GM18907 (cell line): ENCODE data around the gene ORC2.
"Not testable (repeated sequence)": the region's sequence is repeated elsewhere in the genome, so short reads cannot be mapped to it uniquely, and the experiment has no call there.

Experiments used
- ATAC-seq: cut with Tn5 transposase; IDR thresholded peaks from one replicate; pipeline ENCODE4 v1.9.1; 2021; ENCODE audit warnings: mild to moderate bottlenecking, moderate library complexity; ENCODE audit not compliant: unreplicated experiment

ORC2 gene

DNA sequence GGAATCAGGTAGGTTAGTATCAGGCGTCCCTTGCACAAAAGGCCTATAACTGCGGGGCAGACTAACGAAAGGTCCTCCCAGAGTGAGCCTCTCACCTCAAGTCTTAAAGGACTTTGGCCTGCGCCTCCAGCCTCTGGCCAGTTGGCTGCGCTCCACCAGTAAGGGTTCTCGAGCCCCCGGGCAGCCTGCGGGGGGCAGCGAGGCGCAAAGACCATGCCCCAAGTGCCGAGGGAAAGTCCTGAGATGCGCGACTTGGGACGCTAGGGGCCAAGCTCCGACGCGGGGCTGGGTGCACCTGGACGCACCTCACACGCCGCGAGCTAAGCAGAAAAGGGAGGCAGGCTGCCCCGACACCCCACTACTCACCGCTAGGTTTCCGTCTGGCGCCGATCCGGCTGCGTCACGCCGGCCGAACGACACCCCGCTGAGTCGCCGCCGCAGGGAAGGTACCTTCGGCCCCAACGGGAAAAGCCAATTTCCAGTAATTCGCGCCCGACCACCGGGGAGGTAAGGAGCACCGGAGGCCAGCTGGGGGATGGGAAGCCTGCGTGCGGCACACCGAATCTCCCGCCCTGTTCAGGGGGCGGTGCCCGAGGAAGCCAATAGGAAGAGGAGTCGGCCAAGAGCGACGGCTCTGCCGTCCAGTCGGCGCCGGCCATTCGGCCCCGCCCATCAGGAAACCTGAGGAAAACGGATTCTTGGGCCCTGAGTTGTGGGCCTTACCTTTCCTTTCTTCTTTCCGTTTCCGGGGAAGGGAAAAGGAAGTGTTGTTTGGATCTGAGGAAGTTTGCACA is at the start of gene ORC2:
Gene ORC2, minus strand, starts transcription at position 537 of the 794 bp plus-strand sequence. CDS start 5,537 bp downstream, outside the sequence.
- peak; percentile 93 for ATAC-seq

DNA sequence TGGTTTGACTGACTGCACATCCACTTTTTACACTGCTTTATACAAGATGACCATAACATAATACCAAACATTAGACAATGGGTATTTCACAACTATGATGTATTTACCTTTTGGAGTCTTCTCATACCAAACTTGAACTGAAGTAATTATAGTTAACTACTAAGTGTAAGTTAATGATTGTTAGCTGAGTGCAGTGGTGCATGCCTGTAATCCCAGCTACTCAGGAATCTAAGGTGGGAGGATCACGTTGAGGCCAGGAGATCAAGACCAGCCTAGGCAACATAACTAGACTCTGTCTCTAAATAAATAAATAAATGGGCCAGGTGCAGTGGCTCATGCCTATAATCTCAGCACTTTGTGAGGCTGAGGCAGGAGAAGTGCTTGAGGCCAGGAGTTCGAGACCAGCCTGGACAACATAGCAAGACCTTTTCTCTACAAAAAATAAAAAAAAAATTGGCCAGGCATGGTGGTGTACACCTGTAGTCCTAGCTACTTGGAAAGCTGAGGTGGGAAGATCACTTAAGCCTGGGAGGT is 44.9 kb upstream of the ORC2 start:
- ATAC-seq, result no peak

DNA sequence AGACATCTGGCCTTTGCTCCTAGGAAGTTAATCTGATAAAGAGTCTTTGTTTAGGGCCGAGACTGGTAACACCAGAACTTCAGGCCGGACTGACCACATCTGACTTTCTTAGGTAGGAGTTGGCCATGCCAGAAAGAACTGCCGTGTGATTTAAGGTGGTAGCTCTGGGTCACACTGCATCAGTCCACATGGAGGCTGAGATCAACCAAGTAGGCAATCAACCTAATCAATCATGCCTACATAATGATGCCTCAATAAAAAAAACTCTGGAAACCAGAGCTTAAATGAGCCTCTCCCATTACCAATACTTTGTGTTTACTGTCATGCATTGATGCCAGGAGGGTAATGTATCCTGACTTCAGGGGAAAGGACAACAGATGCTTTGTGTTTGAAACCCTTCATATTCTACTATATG is 44.1 kb upstream of the ORC2 start:
- no peak for ATAC-seq

GRCh38 chr2:201006704-201007103 is 43.2 kb upstream of the ORC2 start:
- no peak for ATAC-seq

GRCh38 chr2:201004370-201004769 is 40.9 kb upstream of the ORC2 start:
- ATAC-seq, result no peak

GRCh38 chr2:200993097-200993496 is 29.6 kb upstream of the ORC2 start:
- no peak for ATAC-seq

- ATAC-seq, result no peak
Measured at GRCh38 chr2:200987137-200987536, 23.7 kb upstream of the ORC2 start.

DNA sequence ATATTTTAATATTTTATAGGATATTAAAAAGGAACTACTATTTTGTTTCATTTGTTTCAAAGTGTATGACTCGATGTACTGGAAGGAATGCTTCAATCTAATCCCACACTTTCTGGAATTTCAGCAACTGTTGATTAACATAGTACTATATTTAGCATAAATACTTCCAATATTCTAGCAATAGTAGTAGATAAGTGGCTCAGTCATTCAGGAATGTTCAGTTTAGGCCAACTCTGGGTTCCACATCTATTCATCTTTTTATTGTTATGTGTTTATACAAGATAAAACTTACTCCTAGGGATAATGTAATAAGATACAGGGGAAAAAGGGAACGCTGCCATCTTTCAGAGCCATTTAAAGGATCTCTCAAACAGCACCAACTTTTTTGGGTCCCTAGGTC is 22.3 kb upstream of the ORC2 start:
- no peak for ATAC-seq

DNA sequence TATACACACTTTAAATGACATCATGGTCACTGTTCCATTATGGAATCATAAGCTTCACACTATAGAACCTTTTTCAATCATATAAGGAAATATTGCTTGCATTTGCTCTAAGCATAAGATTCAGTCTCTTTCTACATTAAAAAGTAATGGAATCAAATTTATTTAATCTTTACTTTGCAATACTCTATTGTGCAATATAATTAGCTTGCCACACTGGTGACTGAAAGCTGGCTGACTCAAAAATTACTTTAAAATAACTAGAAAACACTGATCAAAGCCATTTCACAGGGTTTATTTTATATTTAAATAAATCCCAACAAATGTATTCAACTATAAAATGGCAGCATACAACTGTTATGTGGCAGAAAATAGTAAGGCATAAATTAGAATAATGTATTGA is 13.2 kb upstream of the ORC2 start:
- ATAC-seq, result no peak

DNA sequence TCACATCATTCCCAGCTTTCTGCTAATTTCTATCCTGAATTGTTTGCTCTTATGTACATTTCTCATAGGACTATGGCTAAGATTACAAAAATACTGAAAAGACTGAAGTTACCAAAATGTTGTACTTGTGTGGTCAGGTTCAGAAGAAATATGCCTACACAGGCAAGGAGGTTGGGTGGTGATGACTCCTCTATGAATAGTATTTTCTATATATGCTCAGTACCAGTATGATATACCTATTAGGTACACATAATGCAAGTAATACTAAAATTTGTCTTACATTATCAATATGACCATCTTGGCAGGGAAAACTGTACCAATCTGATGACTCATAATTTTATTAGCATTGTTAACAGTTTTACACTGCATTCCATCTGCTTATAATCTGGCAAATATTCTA is 12.2 kb upstream of the ORC2 start:
- no peak for ATAC-seq

GRCh38 chr2:200970057-200970456 is 6.6 kb upstream of the ORC2 start:
- ATAC-seq, result not testable (repeated sequence)

DNA sequence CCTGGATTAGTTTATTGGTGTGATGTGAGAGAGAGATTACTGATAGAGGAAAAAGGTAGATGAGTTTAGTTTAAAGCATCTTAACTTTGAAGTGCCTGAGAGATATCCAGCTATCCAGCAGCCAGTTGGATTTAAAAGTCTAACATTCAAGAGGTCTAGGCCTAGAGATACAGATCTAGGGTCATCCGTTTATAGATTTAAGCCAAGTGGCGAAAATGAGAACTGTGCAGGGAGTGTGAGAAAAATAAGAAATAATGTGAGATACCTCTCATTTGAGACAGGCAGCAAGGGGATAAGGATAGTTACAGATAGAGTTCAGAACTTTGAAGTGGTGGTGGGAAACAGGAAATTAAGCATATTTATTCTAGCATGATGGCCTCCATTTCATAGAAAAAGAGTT is 5.3 kb upstream of the ORC2 start:
- no peak for ATAC-seq

- no peak for ATAC-seq
Measured at GRCh38 chr2:200968162-200968561, 4.7 kb upstream of the ORC2 start.

DNA sequence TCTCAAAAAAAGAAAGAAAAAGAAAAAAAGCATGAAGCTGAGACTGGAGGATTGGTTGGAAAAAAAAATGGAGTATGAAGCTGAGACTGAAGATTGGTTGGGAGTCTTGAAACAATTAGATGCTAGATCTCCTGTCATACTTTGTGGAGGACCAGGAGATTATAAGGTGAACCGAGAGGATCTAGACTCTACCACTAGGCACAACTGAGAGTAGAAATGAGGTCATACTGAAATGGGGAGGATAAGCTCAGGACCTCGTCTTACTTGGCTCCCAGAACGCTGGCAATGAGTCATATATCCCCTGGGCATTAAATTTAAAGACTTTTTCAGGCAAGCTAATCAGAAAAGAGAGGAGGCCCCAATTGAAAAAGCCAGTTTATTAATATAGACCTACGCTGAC is 3.3 kb upstream of the ORC2 start:
- peak; percentile 25 for ATAC-seq

DNA sequence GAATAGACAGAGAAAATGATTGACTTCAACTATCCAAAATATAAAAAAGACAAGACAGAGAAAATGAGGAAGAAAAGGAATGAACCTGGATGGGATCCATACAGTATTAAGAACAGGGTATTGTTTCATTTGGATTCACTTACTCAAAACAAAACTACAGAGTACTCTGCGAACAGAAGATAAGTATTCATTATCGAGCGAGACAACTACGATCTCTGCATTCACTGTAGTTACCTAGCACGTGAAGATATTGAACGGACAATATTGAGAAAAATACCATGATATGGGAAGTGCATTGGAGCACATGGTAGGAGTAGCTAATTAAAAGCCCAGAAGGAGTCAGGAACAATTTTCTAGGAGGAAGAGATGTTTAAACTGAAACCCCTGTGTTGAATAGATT is 1.0 kb upstream of the ORC2 start:
- ATAC-seq, result no peak

DNA sequence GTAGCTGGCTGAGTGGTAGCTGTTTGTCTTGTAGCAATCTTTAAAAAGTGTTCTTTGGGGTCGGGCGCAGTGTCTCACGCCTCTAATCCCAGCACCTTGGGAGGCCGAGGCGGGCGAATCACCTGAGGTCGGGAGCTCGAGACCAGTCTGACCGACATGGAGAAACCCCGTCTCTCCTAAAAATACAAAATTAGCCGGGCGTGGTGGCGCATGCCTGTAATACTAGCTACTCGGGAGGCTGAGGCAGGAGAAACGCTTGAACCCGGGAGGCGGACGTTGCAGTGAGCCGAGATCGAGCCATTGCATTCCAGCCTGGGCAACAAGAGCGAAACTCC is 425 bp upstream of the ORC2 start:
- ATAC-seq, result peak; percentile 8

GRCh38 chr2:200962811-200963123 is 693 bp downstream of the ORC2 start:
- peak; percentile 22 for ATAC-seq

DNA sequence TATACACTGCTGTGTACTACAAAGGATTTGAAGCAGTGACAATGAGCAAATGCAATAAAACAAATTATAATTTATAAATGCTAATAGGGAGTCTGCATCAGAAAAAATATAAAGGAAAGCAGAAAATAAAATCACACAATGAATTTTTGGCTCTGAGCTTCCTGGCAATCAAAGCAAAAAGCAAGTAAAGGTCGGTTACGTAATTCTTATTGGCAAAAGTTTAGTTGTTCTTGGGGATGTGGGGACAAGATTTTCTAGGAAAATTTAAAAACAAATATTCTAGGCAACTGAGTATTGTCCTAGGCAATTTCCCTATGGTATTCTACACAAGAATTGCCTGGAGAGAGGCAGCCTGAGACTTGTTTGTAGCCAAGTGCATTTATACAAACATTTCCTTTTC is 1.8 kb downstream of the ORC2 start:
- no peak for ATAC-seq

- ATAC-seq, result no peak
Measured at GRCh38 chr2:200950378-200950777, 13.1 kb downstream of the ORC2 start.

- ATAC-seq, result no peak
Measured at GRCh38 chr2:200945395-200945729, 18.1 kb downstream of the ORC2 start.

DNA sequence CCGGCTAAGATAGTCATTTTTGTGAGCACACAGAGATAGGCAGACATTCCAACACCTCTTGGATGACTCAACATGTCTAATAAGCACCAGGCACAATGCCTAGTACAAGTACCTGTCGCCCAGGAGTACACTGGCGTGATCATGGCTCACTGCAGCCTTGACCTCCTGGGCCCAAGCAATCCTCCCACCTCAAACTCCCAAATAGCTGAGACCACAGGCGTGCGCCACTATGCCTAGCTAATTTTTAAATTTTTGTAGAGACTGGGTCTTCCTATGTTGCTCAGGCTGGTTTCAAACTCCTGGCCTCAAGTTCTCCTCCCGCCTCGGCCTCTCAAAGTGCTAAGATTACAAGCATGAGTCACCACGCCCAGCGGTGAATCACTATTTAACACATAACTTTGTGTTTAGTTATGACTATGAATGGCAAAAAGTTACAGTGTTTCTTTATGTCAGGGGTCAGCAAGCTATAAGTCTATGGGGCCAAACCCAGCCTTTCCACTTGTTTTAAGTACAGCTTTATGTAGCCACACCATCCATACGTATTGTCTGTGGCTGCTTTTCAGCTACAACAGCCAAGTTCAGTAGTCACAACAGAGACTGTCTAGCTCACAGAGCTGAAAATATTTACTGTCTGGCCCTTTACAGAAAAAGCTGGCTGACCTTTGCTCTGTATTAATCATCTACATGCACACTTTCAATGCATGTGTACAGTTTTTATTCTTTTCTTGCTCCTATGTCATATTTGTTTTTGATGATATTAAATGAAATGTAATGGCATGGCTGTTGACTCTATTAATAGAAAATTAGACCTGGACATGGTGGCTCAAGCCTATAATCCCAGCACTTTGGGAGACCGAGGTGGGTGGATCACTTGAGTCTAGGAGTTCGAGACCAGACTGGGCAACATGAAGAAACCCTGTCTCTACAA is 18.7 kb downstream of the ORC2 start:
- no peak for ATAC-seq

DNA sequence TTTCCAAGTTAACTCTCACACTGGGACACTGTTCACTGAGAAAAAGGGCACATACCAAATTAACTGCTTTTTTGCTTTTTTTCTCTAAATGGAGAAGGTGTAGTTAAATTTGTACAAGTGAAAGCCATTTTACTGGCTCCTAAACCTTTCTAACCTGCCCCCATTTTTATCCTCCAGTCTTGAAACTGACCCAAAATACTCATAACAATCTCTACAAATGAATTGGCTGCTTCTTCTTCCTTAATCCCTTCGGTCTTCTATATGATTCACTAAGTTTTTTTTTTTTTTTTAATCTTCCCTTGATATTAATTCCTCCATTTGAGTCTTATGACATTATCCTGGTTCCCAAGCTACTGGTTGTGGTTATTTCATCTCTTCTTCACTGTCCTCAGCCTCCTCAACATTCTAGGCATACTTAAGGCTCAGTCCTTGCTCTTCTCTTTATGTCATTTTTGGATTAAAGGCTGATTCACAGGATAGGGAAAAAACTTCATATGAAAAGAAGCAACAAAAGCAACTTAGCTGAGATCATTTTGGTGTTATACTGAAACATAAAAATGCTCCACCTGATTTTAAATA is 19.8 kb downstream of the ORC2 start:
- no peak for ATAC-seq
